Adipose tissue (tissue), 3 donors: ENCODE measurements around the gene ANGEL2. TPM values are rescaled to one million over a fixed set of nuclear protein-coding genes. Genes with fewer than 3 reads are reported as not detected.

ENCODE experiments used
- H3K27ac ChIP-seq: one replicate; pipeline ENCODE4 v1.5.1; 2013; ENCODE audit warnings: low read depth, low read length
- WGBS, 3 donors: extraction: QIAGEN DNeasy Blood & Tissue Kit; methylation state at CpG; one replicate each; pipeline ENCODE4 v1.1.7; 2013; 5-methylcytosine and 5-hydroxymethylcytosine counted together
- polyA plus RNA-seq, 3 donors: library from polyadenylated mRNA; stranded (reverse); fragments of 200-250 nt; gene quantifications; one replicate each; pipeline ENCODE4 v1.2.3, GENCODE V29; 2013
- donor health status: healthy with polysubstance abuse.
- donor health status: Bipolar disorder and iron deficiency.
- donor health status: healthy.

The ANGEL2 gene
- polyA plus RNA-seq, 3 donors: 7.5 to 18.6 (median 11.2) TPM

DNA sequence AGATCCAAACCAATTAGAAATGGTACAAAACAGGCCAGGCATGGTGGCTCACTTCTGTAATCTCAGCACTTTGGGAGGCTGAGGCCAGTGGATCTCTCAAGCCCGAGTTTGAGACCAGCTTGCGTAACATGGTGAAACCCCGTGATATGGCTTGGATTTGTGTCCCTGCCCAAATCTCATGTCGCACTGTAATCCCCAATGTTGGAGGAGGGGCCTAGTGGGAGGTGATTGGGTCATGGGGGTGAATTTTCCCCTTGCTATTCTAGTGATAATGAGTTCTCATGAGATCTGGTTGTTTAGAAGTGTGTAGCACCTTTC, 72.3 kb downstream of the ANGEL2 start:
- 71 to 83% (median 76%) methylated on average over 4 of the region's 4 CpGs for WGBS, 3 donors
- no peak overlapping the region for H3K27ac ChIP-seq

DNA sequence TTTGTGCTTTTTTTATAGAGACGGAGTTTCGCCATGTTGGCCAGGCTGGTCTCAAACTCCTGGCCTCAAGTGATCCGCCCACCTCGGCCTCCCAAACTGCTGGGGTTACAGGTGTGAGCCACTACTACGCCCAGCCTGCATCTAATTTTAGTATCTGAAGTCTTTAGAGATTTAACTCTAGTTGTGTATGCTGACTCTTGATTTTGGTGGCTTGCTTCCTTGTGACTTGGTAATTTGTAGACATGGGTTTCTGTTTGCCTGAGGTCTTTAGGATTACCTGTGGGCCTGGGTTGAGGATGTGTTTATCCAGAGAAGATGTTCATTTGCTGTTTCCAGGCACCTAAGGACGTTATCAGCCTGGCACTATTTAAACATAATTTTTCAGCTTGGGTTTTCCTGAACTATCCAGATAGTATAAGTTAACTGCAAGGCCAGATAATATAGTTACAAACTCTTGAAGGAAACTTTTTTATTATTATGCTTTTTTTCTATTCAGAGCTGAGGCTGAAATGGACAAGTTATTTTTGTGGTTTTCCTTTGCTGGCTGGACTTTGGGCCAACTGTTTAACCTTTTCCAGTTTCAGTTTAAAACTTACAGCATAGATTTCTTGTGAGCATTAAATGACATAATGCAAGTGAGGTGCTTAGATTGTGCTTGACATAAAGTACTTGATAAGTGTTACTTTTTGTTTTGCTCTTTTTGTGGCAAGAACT, 72.8 kb downstream of the ANGEL2 start:
- 79 to 91% (median 89%) methylated on average over 6 of the region's 6 CpGs for WGBS, 3 donors
- no peak overlapping the region for H3K27ac ChIP-seq

Other genes starting within 250 kb of the ANGEL2 start
- gene NSL1, start 224.1 kb downstream of the ANGEL2 start, polyA plus RNA-seq: 10 to 100 TPM in 2 of 3 donors, 1 to 10 TPM in 1; 8.4 to 21.1 (median 20.7) TPM
- gene TATDN3, start 224.0 kb downstream of the ANGEL2 start, polyA plus RNA-seq: 10 to 100 TPM in 2 of 3 donors, 1 to 10 TPM in 1; 7.8 to 16.3 (median 14.8) TPM
- gene SPATA45, start 168.2 kb downstream of the ANGEL2 start, polyA plus RNA-seq: not detected
- 1 to 10 TPM; 1.3 to 1.6 (median 1.6) TPM for gene FLVCR1, start 157.6 kb downstream of the ANGEL2 start, polyA plus RNA-seq
- 1 to 10 TPM in 1 of 3 donors, under 1 TPM in 2; 0.07 to 5.2 (median 0.94) TPM for gene VASH2, start 65.3 kb downstream of the ANGEL2 start, polyA plus RNA-seq
- 1 to 10 TPM; 3.8 to 6.6 (median 6.2) TPM for gene RPS6KC1, start 35.4 kb upstream of the ANGEL2 start, polyA plus RNA-seq